ENCODE results near the gene DNAH7. TPM values are rescaled to one million over a fixed set of nuclear protein-coding genes. Genes with fewer than 3 reads are reported as not detected.

The DNAH7 gene
- total RNA-seq, 2 donors from 2014 or later: 1.1 to 1.5 TPM

GRCh38 chr2:196059491-196059960, 9.1 kb downstream of the DNAH7 start:
- Mint-ChIP-seq H3K4me3 (no peak overlapping the region), H3K9me3 (no peaks in the 10 kb centered on the region), H3K4me1 (peaks cover 8% of the 10 kb centered on the region), H3K27me3 (ENCODE audit: insufficient read depth) (no peaks in the 10 kb centered on the region), H3K27ac (peak overlapping the region; percentile 52), H3K36me3 (ENCODE audit: low read depth) (no peaks in the 10 kb centered on the region)
- WGBS, 2 experiments (ENCODE audit: insufficient coverage in 1 of 2, insufficient read length in 1 of 2): 63 to 67% methylated on average over 3 of the region's 3 CpGs
- no peaks in the 10 kb centered on the region for H3K9me3 ChIP-seq (ENCODE audit: control insufficient read depth, low read length)
- H3K27ac ChIP-seq (ENCODE audit: low read depth, low read length): no peak overlapping the region
- H3K4me3 ChIP-seq (ENCODE audit: low read length): no peak overlapping the region
- H3K9ac ChIP-seq (ENCODE audit: extremely low read depth, low read length, poor library complexity, severe bottlenecking): no peak overlapping the region
- no peaks in the 10 kb centered on the region for H3K36me3 ChIP-seq (ENCODE audit: control insufficient read depth, insufficient read depth, low read length)
- H3K27me3 ChIP-seq (ENCODE audit: control insufficient read depth, insufficient read depth, low read length, poor library complexity, severe bottlenecking): no peaks in the 10 kb centered on the region
- peak; percentile 85 for DNase-seq
- TF ChIP-seq CTCF (conservative IDR thresholded peaks at IDR 0.05): no peak
- no peaks in the 10 kb centered on the region for H3K4me1 ChIP-seq (ENCODE audit: control insufficient read depth, insufficient read depth, low read length)

GRCh38 chr2:196054631-196055030, 14.0 kb downstream of the DNAH7 start:
- H3K36me3 ChIP-seq (ENCODE audit: control insufficient read depth, insufficient read depth, low read length): no peaks in the 10 kb centered on the region
- H3K27me3 Mint-ChIP-seq (ENCODE audit: insufficient read depth): no peaks in the 10 kb centered on the region
- H3K4me1 ChIP-seq (ENCODE audit: control insufficient read depth, insufficient read depth, low read length): no peaks in the 10 kb centered on the region
- H3K9ac ChIP-seq (ENCODE audit: extremely low read depth, low read length, poor library complexity, severe bottlenecking): no peak overlapping the region
- no peaks in the 10 kb centered on the region for H3K36me3 Mint-ChIP-seq (ENCODE audit: low read depth)
- DNase-seq: no peak
- no peak for TF ChIP-seq CTCF (conservative IDR thresholded peaks at IDR 0.05)
- H3K4me3 ChIP-seq (ENCODE audit: low read length): no peak overlapping the region
- no peaks in the 10 kb centered on the region for H3K9me3 ChIP-seq (ENCODE audit: control insufficient read depth, low read length)
- H3K4me1 Mint-ChIP-seq: peaks cover 6% of the 10 kb centered on the region
- no peak overlapping the region for H3K27ac ChIP-seq (ENCODE audit: low read depth, low read length)
- no peak overlapping the region for H3K4me3 Mint-ChIP-seq
- H3K27me3 ChIP-seq (ENCODE audit: control insufficient read depth, insufficient read depth, low read length, poor library complexity, severe bottlenecking): no peaks in the 10 kb centered on the region
- WGBS, 2 experiments (ENCODE audit: insufficient coverage in 1 of 2, insufficient read length in 1 of 2): 86 to 100% methylated on average over 2 of the region's 2 CpGs
- H3K9me3 Mint-ChIP-seq: no peaks in the 10 kb centered on the region
- H3K27ac Mint-ChIP-seq: no peak overlapping the region

- no peaks in the 10 kb centered on the region for H3K27me3 Mint-ChIP-seq (ENCODE audit: insufficient read depth)
- no peak overlapping the region for H3K9ac ChIP-seq (ENCODE audit: extremely low read depth, low read length, poor library complexity, severe bottlenecking)
- H3K4me1 Mint-ChIP-seq: no peaks in the 10 kb centered on the region
- H3K4me3 Mint-ChIP-seq: no peak overlapping the region
- H3K36me3 ChIP-seq (ENCODE audit: control insufficient read depth, insufficient read depth, low read length): no peaks in the 10 kb centered on the region
- H3K27ac Mint-ChIP-seq: no peak overlapping the region
- H3K27me3 ChIP-seq (ENCODE audit: control insufficient read depth, insufficient read depth, low read length, poor library complexity, severe bottlenecking): no peaks in the 10 kb centered on the region
- DNase-seq: no peak
- H3K9me3 ChIP-seq (ENCODE audit: control insufficient read depth, low read length): no peaks in the 10 kb centered on the region
- no peak for TF ChIP-seq CTCF (conservative IDR thresholded peaks at IDR 0.05)
- 87 to 100% methylated on average over 6 to 7 of the region's 7 CpGs for WGBS, 2 experiments (ENCODE audit: insufficient coverage in 1 of 2, insufficient read length in 1 of 2)
- H3K9me3 Mint-ChIP-seq: no peaks in the 10 kb centered on the region
- no peaks in the 10 kb centered on the region for H3K4me1 ChIP-seq (ENCODE audit: control insufficient read depth, insufficient read depth, low read length)
- H3K27ac ChIP-seq (ENCODE audit: low read depth, low read length): no peak overlapping the region
- no peak overlapping the region for H3K4me3 ChIP-seq (ENCODE audit: low read length)
- H3K36me3 Mint-ChIP-seq (ENCODE audit: low read depth): no peaks in the 10 kb centered on the region
These were observed 22.3 kb downstream of the DNAH7 start for GRCh38 chr2:196046123-196046917.

Data from endodermal cell (in vitro differentiated cells).